ENCODE data around the gene ARHGAP23. TPM values are rescaled to one million over a fixed set of nuclear protein-coding genes. Genes with fewer than 3 reads are reported as not detected.

The ARHGAP23 gene
- total RNA-seq, 4 donors from 2014 or later = 2.6 to 119 (median 15.2) TPM

GRCh38 chr17:38560503-38561318, 132.4 kb downstream of the ARHGAP23 start:
- intact Hi-C loops (cut with DNase I; ENCODE audit: low total_unique reads) = no loop called here
- Histone ChIP-seq H3K36me3 (no peaks in the 10 kb centered on the region), H3K4me1 (peaks cover 3% of the 10 kb centered on the region in 2 donors), H3K4me3 (no peak overlapping the region), H3K27me3 (no peaks in the 10 kb centered on the region), H3K27ac (no peak overlapping the region), H3K9me3 (no peaks in the 10 kb centered on the region)
- no peak for TF ChIP-seq POLR2A (IDR thresholded peaks at IDR 0.05)
- TF ChIP-seq, protein P1, sequence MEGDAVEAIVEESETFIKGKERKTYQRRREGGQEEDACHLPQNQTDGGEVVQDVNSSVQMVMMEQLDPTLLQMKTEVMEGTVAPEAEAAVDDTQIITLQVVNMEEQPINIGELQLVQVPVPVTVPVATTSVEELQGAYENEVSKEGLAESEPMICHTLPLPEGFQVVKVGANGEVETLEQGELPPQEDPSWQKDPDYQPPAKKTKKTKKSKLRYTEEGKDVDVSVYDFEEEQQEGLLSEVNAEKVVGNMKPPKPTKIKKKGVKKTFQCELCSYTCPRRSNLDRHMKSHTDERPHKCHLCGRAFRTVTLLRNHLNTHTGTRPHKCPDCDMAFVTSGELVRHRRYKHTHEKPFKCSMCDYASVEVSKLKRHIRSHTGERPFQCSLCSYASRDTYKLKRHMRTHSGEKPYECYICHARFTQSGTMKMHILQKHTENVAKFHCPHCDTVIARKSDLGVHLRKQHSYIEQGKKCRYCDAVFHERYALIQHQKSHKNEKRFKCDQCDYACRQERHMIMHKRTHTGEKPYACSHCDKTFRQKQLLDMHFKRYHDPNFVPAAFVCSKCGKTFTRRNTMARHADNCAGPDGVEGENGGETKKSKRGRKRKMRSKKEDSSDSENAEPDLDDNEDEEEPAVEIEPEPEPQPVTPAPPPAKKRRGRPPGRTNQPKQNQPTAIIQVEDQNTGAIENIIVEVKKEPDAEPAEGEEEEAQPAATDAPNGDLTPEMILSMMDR (IDR thresholded peaks at IDR 0.05) = no peak
- DNase-seq = no peak

GRCh38 chr17:38561416-38562214, 133.4 kb downstream of the ARHGAP23 start:
- H3K9me3 ChIP-seq = no peaks in the 10 kb centered on the region
- intact Hi-C loops (cut with DNase I; ENCODE audit: low total_unique reads) = no loop called here
- no peaks in the 10 kb centered on the region for H3K27me3 ChIP-seq
- no peak overlapping the region for H3K27ac ChIP-seq
- peaks cover 3% of the 10 kb centered on the region in 2 donors for H3K4me1 ChIP-seq
- DNase-seq = no peak
- H3K4me3 ChIP-seq = no peak overlapping the region
- H3K36me3 ChIP-seq = no peaks in the 10 kb centered on the region
- TF ChIP-seq, protein P1 (IDR thresholded peaks at IDR 0.05) = no peak
- TF ChIP-seq POLR2A (IDR thresholded peaks at IDR 0.05) = no peak

Other genes starting within 250 kb of the ARHGAP23 start
- not detected for gene TBC1D3, start 235.9 kb upstream of the ARHGAP23 start, total RNA-seq
- gene MRPL45, start 131.3 kb upstream of the ARHGAP23 start, total RNA-seq = 10 to 100 TPM in 3 of 4 donors, 1 to 10 TPM in 1; 6.7 to 32.3 (median 19.0) TPM
- 1 to 10 TPM in 1 of 4 donors, under 1 TPM in 2, not detected in 1; 0.12 to 5.3 (median 0.97) TPM for gene GPR179, start 84.5 kb upstream of the ARHGAP23 start, total RNA-seq
- 10 to 100 TPM in 2 of 4 donors, 1 to 10 TPM in 2; 2.6 to 24.5 (median 14.6) TPM for gene SOCS7, start 76.6 kb upstream of the ARHGAP23 start, total RNA-seq
- gene SRCIN1, start 177.5 kb downstream of the ARHGAP23 start, total RNA-seq = 1 to 10 TPM in 2 of 4 donors, not detected in 2; 3.4 to 6.6 TPM
- 1 to 10 TPM in 2 of 4 donors, under 1 TPM in 1, not detected in 1; under 0.01 to 1.1 (median 1.0) TPM for gene EPOP, start 246.5 kb downstream of the ARHGAP23 start, total RNA-seq